SK-N-SH (cell line): ENCODE results near the gene CCDC179. TPM values are rescaled to one million over a fixed set of nuclear protein-coding genes. Genes with fewer than 3 reads are reported as not detected.

ENCODE experiments used
- CTCF ChIA-PET: fragments of 300-600, 350-600 bp; formaldehyde crosslinking; extraction: SDS; loops from one replicate; lab custom pipeline; 2021; lab: Yijun Ruan, JAX
- POLR2A ChIA-PET: fragments of 350-600 bp; sonication (Branson Sonifier 250); formaldehyde crosslinking; extraction: SDS; loops from one replicate; lab custom pipeline; 2020; ENCODE audit warnings: antibody characterized with exemption, inconsistent platforms; lab: Yijun Ruan, JAX
- DNase-seq: peaks from one replicate; pipeline ENCODE4 v3.0.0; 2012
- H2AFZ ChIP-seq: fragments of 200-600 bp; sonication (generic); 2 replicates; pipeline ENCODE4 v1.8.1; 2016; ENCODE audit warnings: antibody characterized with exemption, mild to moderate bottlenecking, low read depth
- H3F3A ChIP-seq: fragments of 200-600 bp; sonication (generic); replicated peaks from 2 replicates; pipeline ENCODE3; 2016; ENCODE audit warnings: antibody characterized with exemption, mild to moderate bottlenecking; ENCODE audit not compliant: insufficient read depth
- H3K27ac ChIP-seq, 2 experiments: fragments of 200-500 bp in 1 of 2; fragments of 200-600 bp in 1 of 2; sonication (Bioruptor generic) in 1 of 2; sonication (generic), shearing (Covaris generic) in 1 of 2; 2 replicates each; pipeline versions ENCODE4 v1.5.1 to v1.6.1; 2014 to 2016; ENCODE audit warnings: low read depth in 2 of 2, inconsistent platforms in 1 of 2, low read length in 1 of 2, mild to moderate bottlenecking in 1 of 2, mixed read lengths in 1 of 2
- H3K27me3 ChIP-seq: fragments of 200-600 bp; sonication (generic), shearing (Covaris generic); 2 replicates; pipeline ENCODE4 v1.6.1; 2016; ENCODE audit warnings: mixed run types; ENCODE audit not compliant: insufficient read depth
- H3K36me3 ChIP-seq, 2 experiments: fragments of 200-500 bp in 1 of 2; fragments of 200-600 bp in 1 of 2; sonication (Bioruptor generic) in 1 of 2; sonication (generic) in 1 of 2; replicated peaks in 1 of 2; 2 replicates each; pipeline versions ENCODE3 to v1.5.1; 2014 to 2016; ENCODE audit warnings: low read length in 1 of 2, mild to moderate bottlenecking in 1 of 2; ENCODE audit not compliant: insufficient read depth in 2 of 2, control insufficient read depth in 1 of 2
- H3K4me1 ChIP-seq, 2 experiments: fragments of 200-500 bp in 1 of 2; fragments of 200-600 bp in 1 of 2; sonication (Bioruptor generic) in 1 of 2; sonication (generic), shearing (Covaris generic) in 1 of 2; 2 replicates each; pipeline versions ENCODE4 v1.5.1 to v1.6.1; 2014 to 2016; ENCODE audit warnings: low read depth in 1 of 2, low read length in 1 of 2, mixed run types in 1 of 2; ENCODE audit not compliant: insufficient read depth in 2 of 2, control insufficient read depth in 1 of 2
- H3K4me2 ChIP-seq: fragments of 200-600 bp; sonication (generic), shearing (Covaris generic); 2 replicates; pipeline ENCODE4 v1.6.1; 2017; ENCODE audit warnings: mixed run types
- H3K4me3 ChIP-seq, 2 experiments: fragments of 200-500 bp in 1 of 2; fragments of 200-600 bp in 1 of 2; sonication (Bioruptor generic) in 1 of 2; sonication (generic), shearing (Covaris generic) in 1 of 2; 2 replicates each; pipeline versions ENCODE4 v1.5.1 to v1.8.1; 2014 to 2016; ENCODE audit warnings: low read depth in 2 of 2, inconsistent platforms in 1 of 2, low read length in 1 of 2, mild to moderate bottlenecking in 1 of 2, mixed read lengths in 1 of 2, moderate library complexity in 1 of 2
- H3K79me2 ChIP-seq: fragments of 200-600 bp; sonication (generic); 2 replicates; pipeline ENCODE4 v1.8.1; 2017; ENCODE audit warnings: mild to moderate bottlenecking; ENCODE audit not compliant: insufficient read depth
- H3K9ac ChIP-seq: fragments of 200-600 bp; sonication (generic); 2 replicates; pipeline ENCODE4 v1.6.1; 2017; ENCODE audit warnings: mixed run types
- H3K9me2 ChIP-seq: fragments of 200-600 bp; sonication (generic); 2 replicates; pipeline ENCODE4 v1.6.1; 2017; ENCODE audit warnings: mixed run types
- H3K9me3 ChIP-seq: fragments of 200-600 bp; sonication (generic); 2 replicates; pipeline ENCODE4 v1.6.1; 2017; ENCODE audit warnings: mixed run types, mild to moderate bottlenecking, moderate library complexity
- H4K20me1 ChIP-seq: fragments of 200-600 bp; sonication (generic); 2 replicates; pipeline ENCODE4 v1.6.1; 2017; ENCODE audit warnings: mild to moderate bottlenecking, mixed run types; ENCODE audit not compliant: insufficient read depth
- CHD2 ChIP-seq: fragments of 150-350 bp; IDR thresholded peaks from 2 replicates; pipeline ENCODE4 v1.6.1; 2018; ENCODE audit warnings: low read length; ENCODE audit not compliant: partially characterized antibody
- CTCF ChIP-seq: fragments of 200-600 bp; sonication (generic); IDR thresholded peaks from 2 replicates; pipeline ENCODE4 v1.6.1; 2017; ENCODE audit warnings: antibody characterized with exemption, mild to moderate bottlenecking, moderate library complexity
- FOSL2 ChIP-seq: IDR thresholded peaks from 2 replicates; pipeline ENCODE4 v1.4.0; 2012; ENCODE audit warnings: low read depth, mild to moderate bottlenecking, moderate library complexity, borderline replicate concordance
- FOXJ3 ChIP-seq: sonication (generic); formaldehyde crosslinking; IDR thresholded peaks from 2 replicates; pipeline ENCODE4 v1.5.1; 2020; ENCODE audit warnings: mild to moderate bottlenecking, missing genetic modification reagents
- FOXM1 ChIP-seq: IDR thresholded peaks from 2 replicates; pipeline ENCODE4 v1.4.0; 2012; ENCODE audit warnings: low read depth, mild to moderate bottlenecking
- GABPA ChIP-seq: IDR thresholded peaks from 2 replicates; pipeline ENCODE4 v1.4.0; 2012; ENCODE audit warnings: low read depth, mild to moderate bottlenecking
- GATA2 ChIP-seq: sonication (generic); formaldehyde crosslinking; IDR thresholded peaks from 2 replicates; pipeline ENCODE4 v1.5.0; 2020; ENCODE audit warnings: mild to moderate bottlenecking, missing genetic modification reagents
- IRF3 ChIP-seq: fragments of 150-350 bp; IDR thresholded peaks from 2 replicates; pipeline ENCODE4 v1.6.1; 2016; ENCODE audit warnings: mild to moderate bottlenecking, low read depth, low read length
- JUND ChIP-seq: IDR thresholded peaks from 2 replicates; pipeline ENCODE4 v1.4.0; 2012
- MAX ChIP-seq: IDR thresholded peaks from 2 replicates; pipeline ENCODE4 v1.4.0; 2012; ENCODE audit warnings: low read depth
- MEF2A ChIP-seq: IDR thresholded peaks from 2 replicates; pipeline ENCODE4 v1.4.0; 2012; ENCODE audit warnings: low read depth, borderline replicate concordance
- MXI1 ChIP-seq: IDR thresholded peaks from 2 replicates; pipeline ENCODE4 v1.6.1; 2012; ENCODE audit warnings: mild to moderate bottlenecking, low read depth, low read length, improper control_type of control experiment
- NFIC ChIP-seq: IDR thresholded peaks from 2 replicates; pipeline ENCODE4 v1.4.0; 2012; ENCODE audit warnings: borderline replicate concordance
- NRF1 ChIP-seq: IDR thresholded peaks from 2 replicates; pipeline ENCODE4 v1.6.1; 2012; ENCODE audit warnings: low read depth, mild to moderate bottlenecking, low read length
- POLR2AphosphoS5 ChIP-seq: IDR thresholded peaks from 2 replicates; pipeline ENCODE4 v1.6.1; 2012; ENCODE audit warnings: low read depth, low read length
- RAD21 ChIP-seq: IDR thresholded peaks from 2 replicates; pipeline ENCODE4 v1.6.1; 2012; ENCODE audit warnings: mild to moderate bottlenecking, low read length
- RCOR1 ChIP-seq: fragments of 150-350 bp; IDR thresholded peaks from 2 replicates; pipeline ENCODE4 v1.6.1; 2017; ENCODE audit warnings: antibody characterized with exemption, low read length
- REST ChIP-seq: IDR thresholded peaks from 2 replicates; pipeline ENCODE4 v1.6.1; 2012; ENCODE audit warnings: mild to moderate bottlenecking, low read depth, low read length, moderate library complexity
- RFX5 ChIP-seq: IDR thresholded peaks from 2 replicates; pipeline ENCODE4 v1.6.1; 2012; ENCODE audit warnings: mild to moderate bottlenecking, improper control_type of control experiment, low read length
- RXRA ChIP-seq: IDR thresholded peaks from 2 replicates; pipeline ENCODE4 v1.4.0; 2012; ENCODE audit warnings: low read depth, mild to moderate bottlenecking, borderline replicate concordance
- SIN3A ChIP-seq: IDR thresholded peaks from 2 replicates; pipeline ENCODE4 v1.6.1; 2012; ENCODE audit warnings: low read depth, mild to moderate bottlenecking, low read length, moderate library complexity, borderline replicate concordance
- TAF1 ChIP-seq: IDR thresholded peaks from 2 replicates; pipeline ENCODE4 v1.6.1; 2012; ENCODE audit warnings: low read depth, mild to moderate bottlenecking, low read length, moderate library complexity, borderline replicate concordance
- TCF12 ChIP-seq: IDR thresholded peaks from 2 replicates; pipeline ENCODE4 v1.4.0; 2012
- TEAD4 ChIP-seq: IDR thresholded peaks from 2 replicates; pipeline ENCODE4 v1.4.0; 2012; ENCODE audit warnings: mild to moderate bottlenecking, borderline replicate concordance; ENCODE audit not compliant: insufficient read depth
- USF1 ChIP-seq: IDR thresholded peaks from 2 replicates; pipeline ENCODE4 v1.4.0; 2012; ENCODE audit warnings: low read depth, borderline replicate concordance
- USF2 ChIP-seq: fragments of 150-350 bp; IDR thresholded peaks from 2 replicates; pipeline ENCODE4 v1.6.1; 2017; ENCODE audit warnings: antibody characterized with exemption, low read length, low read depth, borderline replicate concordance
- YY1 ChIP-seq: IDR thresholded peaks from 2 replicates; pipeline ENCODE4 v1.4.0; 2012; ENCODE audit warnings: low read depth, mild to moderate bottlenecking
- WGBS: methylation state at CpG from one replicate; pipeline ENCODE4 v1.1.6; 2017; ENCODE audit warnings: low lambda C conversion rate; 5-methylcytosine and 5-hydroxymethylcytosine counted together
- polyA plus RNA-seq, 3 experiments: library from polyadenylated mRNA; depleted of rRNA; stranded (reverse); fragments of >200 nt; gene quantifications; 2 replicates each; pipeline ENCODE4 v1.2.3, GENCODE V29; 2012

The CCDC179 gene
- polyA plus RNA-seq, 1 of the 3 experiments (the other 2 are of a cell fraction) = not detected

GRCh38 chr11:22875869-22876473, 15.7 kb upstream of the CCDC179 start:
- Histone ChIP-seq H3K27ac (no peak overlapping the region), H3K79me2 (no peaks in the 10 kb centered on the region), H3K36me3 (no peaks in the 10 kb centered on the region), H4K20me1 (no peaks in the 10 kb centered on the region), H3K9me2 (no peaks in the 10 kb centered on the region), H3K4me2 (no peak overlapping the region), H3F3A (no peaks in the 10 kb centered on the region), H3K4me1 (no peaks in the 10 kb centered on the region), H2AFZ (no peak overlapping the region), H3K9ac (no peak overlapping the region), H3K9me3 (no peaks in the 10 kb centered on the region), H3K27me3 (no peaks in the 10 kb centered on the region), H3K4me3 (peak overlapping the region in 1 of 2 experiments; percentile 48; a peak in 1 of 4 replicates)
- CTCF ChIA-PET = interaction anchor here (0.6 to 3.5 kb wide), 34 partner anchors 8 to 1957 kb away, joined by 3 to 28 read pairs (median 4); partner anchors contain the start of gene CCDC179
- peak; percentile 50 for DNase-seq
- 4% methylated on average over 2 of the region's 2 CpGs for WGBS
- POLR2A ChIA-PET = no interaction called here
- TF ChIP-seq JUND = no peak
- no peak for TF ChIP-seq MAX
- TF ChIP-seq GATA2 (CRISPR knock-in tag) = no peak
- TF ChIP-seq POLR2AphosphoS5 = no peak
- TF ChIP-seq RCOR1 = 0 out of 2 replicates have a peak, but pooled peaks have one; percentile 28
- TF ChIP-seq FOSL2 = no peak
- no peak for TF ChIP-seq IRF3
- TF ChIP-seq TCF12 = no peak
- TF ChIP-seq RXRA = no peak
- TF ChIP-seq NRF1 = no peak
- TF ChIP-seq TEAD4 = no peak
- TF ChIP-seq NFIC = no peak
- no peak for TF ChIP-seq MEF2A
- TF ChIP-seq CHD2 = no peak
- TF ChIP-seq RFX5 = no peak
- TF ChIP-seq USF1 = no peak
- no peak for TF ChIP-seq USF2
- TF ChIP-seq REST = no peak
- TF ChIP-seq FOXJ3 (CRISPR knock-in tag) = no peak
- no peak for TF ChIP-seq FOXM1
- no peak for TF ChIP-seq YY1
- no peak for TF ChIP-seq MXI1
- no peak for TF ChIP-seq SIN3A
- peak; percentile 92 for TF ChIP-seq CTCF
- TF ChIP-seq TAF1 = no peak
- TF ChIP-seq GABPA = no peak
- TF ChIP-seq RAD21 = peak; percentile 89
